ENCODE data around the gene HIPK3. TPM values are rescaled to one million over a fixed set of nuclear protein-coding genes. Genes with fewer than 3 reads are reported as not detected.
A peak's percentile ranks its signal among the peaks of the same experiment; 100 is the strongest.

The HIPK3 gene
- polyA plus RNA-seq, 1 donor from 2014 or later: 25.5 TPM

- Histone ChIP-seq H3K79me2 (replicated peaks; ENCODE audit: insufficient read depth, low read length) (peaks cover 41% of the 10 kb centered on the region), H3K9me3 (ENCODE audit: low read length) (no peaks in the 10 kb centered on the region), H2AFZ (ENCODE audit: low read depth, low read length) (no peak overlapping the region), H3F3A (ENCODE audit: insufficient read depth, low read length, poor library complexity, severe bottlenecking) (peaks cover 2% of the 10 kb centered on the region), H3K36me3 (ENCODE audit: insufficient read depth, low read length) (no peaks in the 10 kb centered on the region), H3K4me2 (ENCODE audit: low read length) (peak overlapping the region; percentile 95), H3K27ac (ENCODE audit: low read length) (no peak overlapping the region), H3K9ac (ENCODE audit: low read length) (peak overlapping the region; percentile 82), H4K20me1 (ENCODE audit: insufficient read depth) (peaks cover 12% of the 10 kb centered on the region), H3K4me3 (ENCODE audit: low read length) (peak overlapping the region; percentile 92), H3K9me2 (ENCODE audit: insufficient read depth, low read length) (no peaks in the 10 kb centered on the region), H3K27me3 (ENCODE audit: insufficient read depth, low read depth, low read length) (no peaks in the 10 kb centered on the region)
- TF ChIP-seq EP300 (conservative IDR thresholded peaks at IDR 0.05; ENCODE audit: poor library complexity, severe bottlenecking) (no peak), SMC3 (conservative IDR thresholded peaks at IDR 0.05; ENCODE audit: poor library complexity) (peak; percentile 26), TAF1 (IDR thresholded peaks at IDR 0.05; ENCODE audit: low read depth) (no peak), RAD21 (conservative IDR thresholded peaks at IDR 0.05) (peak; percentile 30), MXI1 (conservative IDR thresholded peaks at IDR 0.05; ENCODE audit: poor library complexity, severe bottlenecking) (peak; percentile 42)
- TF ChIP-seq, protein P1, sequence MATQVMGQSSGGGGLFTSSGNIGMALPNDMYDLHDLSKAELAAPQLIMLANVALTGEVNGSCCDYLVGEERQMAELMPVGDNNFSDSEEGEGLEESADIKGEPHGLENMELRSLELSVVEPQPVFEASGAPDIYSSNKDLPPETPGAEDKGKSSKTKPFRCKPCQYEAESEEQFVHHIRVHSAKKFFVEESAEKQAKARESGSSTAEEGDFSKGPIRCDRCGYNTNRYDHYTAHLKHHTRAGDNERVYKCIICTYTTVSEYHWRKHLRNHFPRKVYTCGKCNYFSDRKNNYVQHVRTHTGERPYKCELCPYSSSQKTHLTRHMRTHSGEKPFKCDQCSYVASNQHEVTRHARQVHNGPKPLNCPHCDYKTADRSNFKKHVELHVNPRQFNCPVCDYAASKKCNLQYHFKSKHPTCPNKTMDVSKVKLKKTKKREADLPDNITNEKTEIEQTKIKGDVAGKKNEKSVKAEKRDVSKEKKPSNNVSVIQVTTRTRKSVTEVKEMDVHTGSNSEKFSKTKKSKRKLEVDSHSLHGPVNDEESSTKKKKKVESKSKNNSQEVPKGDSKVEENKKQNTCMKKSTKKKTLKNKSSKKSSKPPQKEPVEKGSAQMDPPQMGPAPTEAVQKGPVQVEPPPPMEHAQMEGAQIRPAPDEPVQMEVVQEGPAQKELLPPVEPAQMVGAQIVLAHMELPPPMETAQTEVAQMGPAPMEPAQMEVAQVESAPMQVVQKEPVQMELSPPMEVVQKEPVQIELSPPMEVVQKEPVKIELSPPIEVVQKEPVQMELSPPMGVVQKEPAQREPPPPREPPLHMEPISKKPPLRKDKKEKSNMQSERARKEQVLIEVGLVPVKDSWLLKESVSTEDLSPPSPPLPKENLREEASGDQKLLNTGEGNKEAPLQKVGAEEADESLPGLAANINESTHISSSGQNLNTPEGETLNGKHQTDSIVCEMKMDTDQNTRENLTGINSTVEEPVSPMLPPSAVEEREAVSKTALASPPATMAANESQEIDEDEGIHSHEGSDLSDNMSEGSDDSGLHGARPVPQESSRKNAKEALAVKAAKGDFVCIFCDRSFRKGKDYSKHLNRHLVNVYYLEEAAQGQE (IDR thresholded peaks at IDR 0.05; ENCODE audit: borderline replicate concordance): no peak
These were observed 119.4 kb downstream of the HIPK3 start for GRCh38 chr11:33376331-33377310.

DNA sequence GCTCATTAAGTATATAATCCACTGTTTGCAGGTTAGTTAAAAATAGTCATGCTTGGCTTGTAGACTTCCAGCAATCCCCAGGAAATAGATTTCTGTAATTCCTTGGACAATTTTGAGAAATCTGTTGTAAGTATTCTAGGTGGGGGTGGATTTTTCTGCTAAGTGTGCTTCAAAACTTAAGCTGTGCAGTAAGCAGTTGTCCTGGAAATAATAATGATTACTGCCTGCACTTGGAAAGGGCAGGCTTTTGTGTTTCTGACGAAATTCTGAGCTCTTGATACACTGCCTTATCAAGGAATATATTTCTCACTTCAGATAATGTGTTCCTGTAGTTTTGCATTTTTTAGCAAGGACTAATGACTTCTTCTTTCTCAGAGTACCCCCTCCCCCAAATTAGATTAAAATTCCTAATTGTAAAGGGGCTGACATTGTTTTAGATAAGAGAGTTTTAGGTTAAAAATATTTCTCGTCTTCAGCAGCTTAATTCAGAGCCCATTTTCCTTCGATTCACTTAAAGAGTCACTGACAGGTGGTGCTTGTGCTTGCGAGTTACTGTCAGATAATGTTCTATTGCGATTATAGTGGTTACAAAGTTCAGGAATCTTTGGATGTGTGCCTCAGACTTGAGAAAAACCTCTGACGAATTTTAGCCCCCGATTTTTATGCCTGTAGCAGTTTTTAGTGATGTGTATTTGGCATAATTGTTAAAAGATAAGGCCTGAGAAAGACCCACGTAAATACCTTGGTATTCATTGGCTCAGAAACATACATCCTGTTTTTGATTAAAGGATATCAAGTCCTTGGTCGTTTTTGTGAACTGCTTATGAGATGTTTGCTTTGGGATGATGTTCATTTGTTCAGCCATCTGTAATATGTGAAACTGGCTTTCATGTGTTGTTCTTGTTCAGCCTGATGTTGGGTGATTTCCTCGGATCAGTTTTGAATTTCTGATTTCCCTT is 120.5 kb downstream of the HIPK3 start:
- Histone ChIP-seq H3K9me2 (ENCODE audit: insufficient read depth, low read length) (no peaks in the 10 kb centered on the region), H3K9ac (ENCODE audit: low read length) (peak overlapping the region; percentile 82), H3K79me2 (replicated peaks; ENCODE audit: insufficient read depth, low read length) (peaks cover 45% of the 10 kb centered on the region), H3K4me3 (ENCODE audit: low read length) (peak overlapping the region; percentile 92), H3K27me3 (ENCODE audit: insufficient read depth, low read depth, low read length) (no peaks in the 10 kb centered on the region), H2AFZ (ENCODE audit: low read depth, low read length) (no peak overlapping the region), H3F3A (ENCODE audit: insufficient read depth, low read length, poor library complexity, severe bottlenecking) (peaks cover 2% of the 10 kb centered on the region), H3K27ac (ENCODE audit: low read length) (no peak overlapping the region), H3K36me3 (ENCODE audit: insufficient read depth, low read length) (no peaks in the 10 kb centered on the region), H4K20me1 (ENCODE audit: insufficient read depth) (peaks cover 12% of the 10 kb centered on the region), H3K4me2 (ENCODE audit: low read length) (peak overlapping the region; percentile 95), H3K9me3 (ENCODE audit: low read length) (no peaks in the 10 kb centered on the region)
- TF ChIP-seq SMC3 (conservative IDR thresholded peaks at IDR 0.05; ENCODE audit: poor library complexity) (no peak), EP300 (conservative IDR thresholded peaks at IDR 0.05; ENCODE audit: poor library complexity, severe bottlenecking) (no peak), EZH2 (IDR thresholded peaks at IDR 0.05; ENCODE audit: borderline replicate concordance, insufficient read depth, low read length, poor library complexity, severe bottlenecking) (no peak), TAF1 (IDR thresholded peaks at IDR 0.05; ENCODE audit: low read depth) (no peak), MXI1 (conservative IDR thresholded peaks at IDR 0.05; ENCODE audit: poor library complexity, severe bottlenecking) (no peak), RAD21 (conservative IDR thresholded peaks at IDR 0.05) (no peak), POLR2AphosphoS5 (IDR thresholded peaks at IDR 0.05) (no peak)
- TF ChIP-seq, protein P2, sequence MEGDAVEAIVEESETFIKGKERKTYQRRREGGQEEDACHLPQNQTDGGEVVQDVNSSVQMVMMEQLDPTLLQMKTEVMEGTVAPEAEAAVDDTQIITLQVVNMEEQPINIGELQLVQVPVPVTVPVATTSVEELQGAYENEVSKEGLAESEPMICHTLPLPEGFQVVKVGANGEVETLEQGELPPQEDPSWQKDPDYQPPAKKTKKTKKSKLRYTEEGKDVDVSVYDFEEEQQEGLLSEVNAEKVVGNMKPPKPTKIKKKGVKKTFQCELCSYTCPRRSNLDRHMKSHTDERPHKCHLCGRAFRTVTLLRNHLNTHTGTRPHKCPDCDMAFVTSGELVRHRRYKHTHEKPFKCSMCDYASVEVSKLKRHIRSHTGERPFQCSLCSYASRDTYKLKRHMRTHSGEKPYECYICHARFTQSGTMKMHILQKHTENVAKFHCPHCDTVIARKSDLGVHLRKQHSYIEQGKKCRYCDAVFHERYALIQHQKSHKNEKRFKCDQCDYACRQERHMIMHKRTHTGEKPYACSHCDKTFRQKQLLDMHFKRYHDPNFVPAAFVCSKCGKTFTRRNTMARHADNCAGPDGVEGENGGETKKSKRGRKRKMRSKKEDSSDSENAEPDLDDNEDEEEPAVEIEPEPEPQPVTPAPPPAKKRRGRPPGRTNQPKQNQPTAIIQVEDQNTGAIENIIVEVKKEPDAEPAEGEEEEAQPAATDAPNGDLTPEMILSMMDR (IDR thresholded peaks at IDR 0.05; ENCODE audit: poor library complexity, severe bottlenecking): no peak
- TF ChIP-seq, protein P1 (IDR thresholded peaks at IDR 0.05; ENCODE audit: borderline replicate concordance): no peak

Data from neural cell (in vitro differentiated cells).